Activated gamma-delta T cell treated with anti-CD3 and anti-CD28 coated beads, Interleukin-2, amount 50 U/mL, for 16 hours (primary cell): ENCODE data around the gene MAGI1.
"Not testable (repeated sequence)": the region's sequence is repeated elsewhere in the genome, so short reads cannot be mapped to it uniquely, and the experiment has no call there.

Source experiments
- DNase-seq: peaks from one replicate; pipeline ENCODE4 v3.0.0-alpha.2; 2020; ENCODE audit warnings: low read depth

MAGI1 gene

DNA sequence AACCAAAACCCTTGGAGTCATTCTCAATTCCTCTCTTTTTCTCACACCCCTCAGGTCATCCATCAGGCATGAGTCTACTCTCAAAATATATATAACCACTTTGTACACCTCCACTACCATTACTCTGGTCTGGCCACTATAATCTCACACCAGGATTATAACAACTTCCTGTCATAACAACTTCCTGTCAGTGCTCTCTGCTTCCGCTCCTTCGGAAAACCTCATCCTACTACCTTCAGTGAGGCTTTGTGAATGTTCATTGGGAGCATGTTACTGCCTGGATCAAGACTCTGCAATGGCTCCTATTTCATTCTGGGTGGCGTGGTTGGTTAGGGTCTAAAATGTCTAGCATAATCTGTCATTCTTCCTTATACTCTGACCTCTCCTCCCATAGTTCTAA is 447.4 kb downstream of the MAGI1 start:
- DNase-seq, result no peak

DNA sequence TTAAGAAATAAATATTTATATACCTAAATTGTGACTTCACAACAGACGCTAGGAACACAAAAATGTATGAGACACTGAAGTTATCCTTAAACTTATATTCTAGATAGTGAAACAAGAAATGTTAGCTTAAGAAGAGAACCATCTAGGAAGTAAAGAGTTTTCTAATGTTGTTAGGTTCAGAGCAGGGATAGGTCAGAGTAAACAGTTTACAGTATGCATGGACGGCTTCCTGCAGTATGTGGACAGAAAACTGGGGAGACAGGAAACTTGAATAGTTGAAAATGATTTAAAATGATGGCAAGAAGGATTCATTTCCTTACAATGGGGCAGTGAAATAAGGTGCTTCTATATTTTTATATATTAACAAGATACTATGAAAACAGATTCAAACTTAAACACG is 449.8 kb downstream of the MAGI1 start:
- DNase-seq, result no peak

DNA sequence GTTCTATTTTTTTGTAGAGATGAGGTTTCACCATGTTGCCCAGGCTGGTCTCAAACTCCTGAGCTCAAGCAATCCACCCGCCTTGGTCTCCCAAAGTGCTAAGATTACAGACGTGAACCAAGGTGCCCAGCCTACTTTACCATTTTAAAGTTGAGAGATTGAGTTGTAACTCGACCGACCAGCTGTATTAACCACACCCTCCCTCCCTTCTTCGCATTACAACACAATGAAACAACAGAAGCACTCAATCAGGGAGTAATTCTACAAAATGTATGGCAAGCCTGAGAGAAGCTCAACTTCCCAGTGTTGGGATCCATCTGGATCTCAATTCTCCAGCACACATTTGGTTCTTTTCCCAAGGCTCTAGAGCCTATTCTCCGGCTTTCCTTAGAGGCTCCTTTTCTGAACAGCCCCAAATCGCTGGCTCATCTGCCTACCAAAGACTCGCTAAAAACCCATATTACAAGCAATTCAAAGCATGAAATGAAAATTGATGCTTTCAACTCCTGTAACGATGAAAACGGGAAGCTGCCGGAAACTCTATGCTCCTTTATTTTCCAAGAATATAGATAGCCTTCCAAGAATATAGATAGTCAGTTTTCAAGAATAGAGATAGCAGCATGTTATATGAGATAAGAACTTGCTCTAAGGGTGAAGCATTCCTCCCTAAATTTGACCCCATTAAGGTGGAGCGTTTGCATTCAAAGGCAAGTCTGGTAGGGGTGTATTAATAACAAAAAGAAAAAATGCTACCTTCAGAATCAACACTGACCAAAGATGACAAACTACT is 450.9 kb downstream of the MAGI1 start:
- no peak for DNase-seq

DNA sequence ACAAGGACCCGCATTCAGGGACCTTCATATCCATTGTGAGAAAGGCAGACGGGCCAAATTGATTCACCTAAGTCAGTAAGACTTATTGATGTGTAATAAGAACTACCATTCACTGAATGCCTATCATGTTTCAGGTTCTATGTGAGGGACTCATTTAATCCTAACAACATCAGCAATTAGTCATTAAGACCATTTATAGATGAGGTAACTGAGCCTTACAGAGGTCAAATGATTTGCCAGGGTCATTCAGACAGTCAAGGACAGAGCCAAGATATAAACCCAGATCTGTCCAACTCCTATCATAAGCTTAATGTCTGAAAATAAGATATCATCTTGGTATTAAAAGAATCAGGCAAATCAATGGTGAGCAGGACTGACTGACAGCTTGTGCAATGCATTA is 453.8 kb downstream of the MAGI1 start:
- no peak for DNase-seq

DNA sequence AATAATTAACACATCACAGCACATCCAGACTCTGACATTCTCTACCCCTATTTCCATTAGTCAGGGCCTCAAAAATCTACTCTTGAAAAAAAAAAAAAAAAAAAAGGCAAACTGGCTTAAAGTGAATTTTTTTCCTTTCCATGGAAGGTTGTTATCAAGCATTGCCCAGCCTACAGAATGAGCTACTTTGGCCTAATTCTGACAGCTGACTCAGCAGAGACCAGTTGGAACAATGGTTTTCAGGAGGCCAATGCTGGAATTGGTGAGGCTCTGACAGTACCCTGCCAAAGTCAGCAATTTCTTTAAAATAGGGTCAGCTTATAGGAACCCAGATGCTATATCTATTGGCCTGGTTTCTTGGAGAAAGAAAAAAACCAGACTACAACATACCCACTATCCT is 454.7 kb downstream of the MAGI1 start:
- DNase-seq, result no peak

DNA sequence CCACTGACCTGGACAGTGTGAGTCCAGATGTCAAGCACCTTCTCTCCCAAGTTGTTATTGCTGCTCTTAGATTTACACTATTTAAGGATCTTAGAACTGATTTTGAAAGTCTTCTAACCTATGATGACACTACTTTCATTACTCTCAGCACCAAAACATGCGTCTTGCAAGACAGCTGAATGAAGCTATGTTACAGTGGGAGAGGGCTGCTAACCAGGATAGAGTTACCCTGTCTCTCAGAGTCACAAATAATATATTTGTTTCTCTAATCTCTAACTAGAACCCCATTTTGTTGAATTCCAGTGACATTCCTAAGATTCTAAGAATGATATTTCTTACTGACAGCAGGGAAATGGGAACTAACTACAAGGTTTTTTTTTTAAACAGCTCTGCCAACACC is 455.5 kb downstream of the MAGI1 start:
- DNase-seq, result no peak

DNA sequence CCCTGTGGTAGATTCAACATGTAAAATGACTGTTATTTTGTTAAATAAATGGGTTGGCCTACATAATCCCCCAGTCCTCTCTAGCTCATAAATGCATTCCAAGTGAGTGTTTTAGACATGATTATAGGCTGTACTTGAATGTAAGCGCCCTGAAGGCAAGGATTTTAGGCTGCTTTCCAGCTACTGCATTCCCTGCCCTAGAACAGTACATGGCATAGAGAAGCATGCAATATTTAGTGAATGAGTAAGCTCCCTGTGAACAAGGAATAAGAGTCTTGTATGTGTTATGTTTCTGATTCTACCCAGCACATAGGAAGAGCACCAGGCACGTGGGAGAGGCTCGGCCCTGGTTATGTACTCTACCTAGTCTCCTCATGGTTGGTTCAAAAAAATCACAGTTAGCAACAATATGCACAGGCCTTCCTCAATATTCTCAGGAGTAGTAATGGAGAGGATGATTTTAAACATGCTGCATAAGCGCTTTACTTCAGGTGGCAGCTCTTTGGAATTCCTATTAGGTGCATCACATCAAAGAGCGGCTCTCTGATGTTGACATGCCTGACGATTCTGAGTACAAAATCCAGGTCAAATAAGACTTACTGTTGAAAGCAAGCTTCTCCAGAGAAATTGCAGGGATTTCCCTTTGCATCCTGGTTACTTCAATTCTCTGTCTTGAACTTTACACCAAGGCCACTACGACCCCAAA is 456.6 kb downstream of the MAGI1 start:
- no peak for DNase-seq

DNA sequence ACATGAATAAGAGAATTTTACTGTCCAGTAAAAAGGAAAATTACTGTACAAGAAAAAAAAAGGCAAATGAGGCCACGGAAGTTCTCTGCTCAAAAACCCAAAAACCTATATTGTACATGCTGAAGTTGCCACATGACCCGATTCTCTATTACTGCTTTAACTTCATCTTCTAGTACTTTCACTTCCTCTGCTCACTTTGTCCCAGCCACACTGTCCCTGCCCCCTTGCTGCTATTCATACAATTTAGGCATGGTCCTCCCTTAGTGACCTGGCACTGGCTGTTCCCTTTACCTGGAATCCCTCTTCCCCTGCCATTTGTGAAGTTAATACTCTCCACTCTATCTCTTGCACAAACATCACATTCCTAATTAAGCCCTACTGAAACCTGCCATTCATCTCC is 457.4 kb downstream of the MAGI1 start:
- DNase-seq, result no peak

DNA sequence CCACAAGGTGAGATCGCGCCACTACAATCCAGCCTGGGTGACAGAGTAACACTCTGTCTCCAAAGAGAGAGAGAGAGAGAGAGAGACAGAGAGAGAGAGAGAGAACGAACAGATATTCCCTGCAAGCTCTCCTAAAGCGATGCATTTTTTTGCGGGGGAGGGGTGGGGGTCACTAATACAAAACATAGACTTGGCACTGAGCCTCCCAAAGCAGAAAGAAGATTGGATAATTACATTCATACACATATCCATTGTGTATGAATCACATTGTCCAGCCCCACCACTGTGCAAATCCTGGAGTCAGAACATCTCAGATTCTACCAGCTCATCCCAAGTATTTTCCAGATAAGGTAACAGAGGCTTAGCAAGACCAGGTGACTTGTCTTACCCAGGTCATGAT is 459.9 kb downstream of the MAGI1 start:
- DNase-seq, result no peak

DNA sequence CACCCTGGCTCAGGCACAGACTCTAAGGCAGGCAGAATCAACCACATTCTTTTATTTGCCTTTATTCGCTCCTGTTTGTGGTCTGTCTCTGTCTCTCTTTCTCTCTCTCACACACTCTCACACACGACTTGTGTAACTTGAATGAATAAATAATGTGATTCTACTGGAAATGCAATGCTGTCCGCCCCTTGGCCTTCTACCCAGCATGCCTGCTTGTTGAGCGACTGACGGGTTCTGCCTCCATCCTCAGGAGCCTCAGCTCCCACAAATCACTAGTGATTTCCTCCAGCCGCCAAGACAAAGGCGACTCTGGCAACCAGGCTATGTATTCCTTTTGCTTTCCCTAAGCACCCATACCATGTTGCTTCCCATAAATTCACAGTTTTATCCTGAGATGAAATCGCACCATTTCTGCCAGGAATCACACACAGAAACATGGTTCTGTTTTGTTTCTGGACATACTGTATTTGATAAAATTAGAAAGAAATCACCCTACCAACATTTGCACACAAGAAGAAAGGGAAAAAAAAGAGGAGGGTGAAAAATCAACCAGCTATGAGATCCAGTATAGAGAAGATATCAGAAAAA is 460.8 kb downstream of the MAGI1 start:
- no peak for DNase-seq

DNA sequence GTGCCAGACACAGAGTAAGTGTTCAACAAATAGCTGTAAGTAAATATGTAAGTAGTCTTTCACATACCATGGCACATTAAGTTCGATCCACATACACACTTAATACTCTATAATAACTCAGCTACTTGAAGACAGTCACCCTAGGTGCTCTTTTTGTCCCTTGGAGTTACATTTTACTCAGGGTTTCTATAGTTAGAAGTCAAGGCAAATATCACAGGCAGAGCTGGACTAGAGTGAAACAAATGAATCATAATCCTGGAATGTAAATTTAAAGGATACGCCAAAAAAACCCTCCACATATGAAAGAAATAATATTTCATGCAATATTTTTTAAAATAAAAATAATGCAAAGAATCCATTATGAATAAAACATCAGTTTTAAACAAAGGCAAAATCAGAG is 461.8 kb downstream of the MAGI1 start:
- no peak for DNase-seq

DNA sequence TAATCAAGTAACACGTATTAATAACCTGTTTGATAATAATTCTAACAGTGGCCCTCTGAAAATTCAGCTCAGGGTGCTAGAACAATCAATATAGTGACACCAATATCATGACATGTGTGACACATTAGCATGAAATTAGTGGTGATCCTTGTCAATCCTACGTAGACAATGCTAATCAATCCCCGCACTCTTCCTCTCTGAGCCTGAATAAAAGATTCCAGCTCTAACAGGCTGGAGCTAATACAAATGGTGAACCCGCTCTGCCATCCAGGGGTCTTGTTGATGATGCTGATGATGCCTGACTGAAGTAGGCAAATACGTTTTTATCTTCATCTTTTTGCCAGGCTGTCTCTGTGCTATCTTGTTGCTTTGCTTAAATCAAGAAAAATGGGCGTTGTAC is 462.5 kb downstream of the MAGI1 start:
- DNase-seq, result no peak

DNA sequence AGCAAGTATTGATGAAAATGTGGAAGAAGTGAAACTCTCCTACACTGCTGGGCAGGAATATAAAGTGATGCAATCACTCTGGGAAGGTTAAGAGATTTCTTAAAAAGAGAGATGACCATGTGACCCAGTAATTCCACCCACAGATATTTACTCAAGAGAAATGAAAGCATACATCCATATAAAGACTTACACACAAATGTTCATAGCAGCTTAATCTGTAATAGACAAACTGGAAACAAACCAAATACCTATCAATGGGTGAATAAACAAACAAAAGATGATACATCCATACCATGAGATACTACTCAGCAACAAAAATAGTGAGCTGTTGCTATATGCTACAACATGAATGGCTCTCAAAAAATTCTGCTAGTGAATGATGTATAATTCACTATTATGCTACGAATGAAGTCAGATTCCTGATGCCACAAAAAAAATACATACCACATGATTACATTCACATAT is 463.3 kb downstream of the MAGI1 start:
- no peak for DNase-seq

DNA sequence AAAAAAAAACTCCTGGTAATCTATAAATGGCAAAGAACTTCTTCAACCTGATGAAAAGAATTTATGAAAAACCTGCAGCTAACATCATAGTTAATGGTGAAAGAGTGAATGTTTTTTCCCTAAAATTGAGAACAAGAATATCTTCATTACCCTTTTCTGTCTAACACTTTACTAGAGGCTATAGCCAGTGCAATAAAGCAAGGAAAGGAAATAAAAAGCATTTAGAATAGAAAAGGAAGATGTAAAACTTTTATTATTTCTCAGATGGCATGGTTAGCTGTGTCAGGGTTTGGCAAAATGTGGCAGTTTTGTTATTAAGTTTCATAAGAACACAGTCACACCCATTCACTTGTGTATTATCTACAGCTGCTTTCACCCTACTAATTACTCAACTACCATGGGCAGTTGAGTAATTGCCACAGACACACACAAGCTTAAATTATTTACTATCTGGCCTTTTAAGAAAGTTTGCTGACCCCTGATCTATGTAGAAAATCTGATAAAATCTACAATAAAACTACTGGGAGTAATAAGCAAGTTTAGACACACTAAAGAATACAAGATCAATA is 465.1 kb downstream of the MAGI1 start:
- DNase-seq, result no peak

DNA sequence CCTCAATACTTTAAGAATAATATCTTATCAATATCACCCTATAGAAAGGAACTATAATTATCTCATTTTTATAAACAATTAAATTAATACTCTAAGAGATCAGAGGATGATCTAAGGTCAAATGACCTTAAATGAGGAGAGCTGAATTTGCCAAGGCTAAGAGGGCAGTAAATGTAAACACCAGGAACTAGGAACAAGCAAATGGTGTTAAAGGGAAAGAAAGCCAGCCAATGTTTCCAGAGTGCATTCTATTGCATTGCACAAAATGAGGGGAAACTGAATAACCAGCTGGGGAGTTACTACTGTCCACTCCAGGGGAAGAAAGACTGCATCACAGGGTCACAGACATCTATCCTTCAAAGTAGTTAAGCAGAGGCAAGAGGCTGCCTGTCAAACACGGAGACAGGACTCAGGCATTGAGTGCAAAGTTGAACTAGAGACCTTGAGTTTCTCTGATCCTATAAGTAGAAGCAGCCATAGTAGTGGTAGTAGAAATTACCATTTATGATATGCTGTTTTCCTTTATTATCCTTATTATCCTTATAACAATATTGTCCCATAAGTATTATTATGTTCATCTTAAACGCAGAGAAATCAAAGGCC is 466.4 kb downstream of the MAGI1 start:
- DNase-seq, result no peak

DNA sequence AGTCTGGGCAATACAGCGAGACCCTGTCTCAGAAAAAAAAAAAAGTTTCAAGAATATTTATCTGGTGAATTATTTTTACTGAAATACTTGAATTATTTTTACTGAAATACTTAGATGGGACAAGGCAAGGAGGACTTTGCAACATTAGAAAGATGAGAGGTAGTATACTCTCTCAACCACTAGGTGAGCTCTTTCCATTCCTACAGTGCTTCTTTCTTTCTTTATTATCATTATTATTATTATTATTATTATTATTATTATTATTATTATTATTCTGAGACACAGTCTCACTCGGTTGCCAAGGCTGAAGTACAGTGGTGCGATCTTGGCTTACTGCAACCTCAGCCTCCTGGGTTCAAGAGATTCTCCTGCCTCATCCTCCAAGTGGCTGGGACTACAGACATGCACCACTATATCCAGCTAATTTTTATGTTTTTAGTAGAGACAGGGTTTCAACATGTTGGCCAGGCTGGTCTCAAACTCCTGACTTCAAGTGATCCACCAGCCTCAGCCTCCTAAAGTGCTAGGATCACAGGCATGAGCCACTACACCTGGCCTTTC is 468.8 kb downstream of the MAGI1 start:
- DNase-seq, result no peak

DNA sequence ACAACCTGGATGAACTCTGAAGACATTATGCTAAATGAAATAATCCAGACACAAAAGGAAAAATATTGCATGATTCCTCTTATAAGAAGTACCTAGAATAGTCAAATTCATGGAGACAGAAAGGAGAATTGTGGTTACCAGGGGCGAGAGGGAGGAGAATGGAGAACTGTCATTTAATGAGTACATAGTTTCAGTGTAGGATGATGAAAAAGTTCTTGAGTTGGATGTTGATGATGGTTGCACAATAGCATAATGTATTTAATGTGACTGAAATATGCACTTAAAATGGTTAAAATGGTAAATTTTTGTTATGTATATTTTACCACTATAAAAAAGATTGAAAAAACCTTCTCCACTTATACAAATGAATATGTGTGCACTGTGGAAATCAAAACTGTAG is 469.6 kb downstream of the MAGI1 start:
- no peak for DNase-seq

DNA sequence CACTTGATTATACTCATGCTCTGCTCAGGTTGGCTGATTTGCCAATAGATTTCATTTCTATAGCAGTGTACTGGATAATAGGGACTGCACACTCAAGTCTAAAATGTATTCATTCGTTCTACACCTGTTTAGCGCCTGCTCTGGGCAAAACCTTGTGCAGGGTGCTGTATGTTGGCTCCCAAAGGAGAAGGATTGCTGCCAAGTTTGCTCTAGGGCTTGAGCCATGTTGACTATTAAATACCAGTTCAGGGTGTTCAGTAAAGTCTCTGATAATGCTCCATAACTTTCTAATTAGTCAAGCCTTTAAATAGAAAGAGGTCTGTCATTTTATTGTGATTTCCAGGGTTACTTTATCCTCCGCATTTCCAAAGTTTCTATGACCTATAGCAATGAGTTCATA is 470.2 kb downstream of the MAGI1 start:
- no peak for DNase-seq

DNA sequence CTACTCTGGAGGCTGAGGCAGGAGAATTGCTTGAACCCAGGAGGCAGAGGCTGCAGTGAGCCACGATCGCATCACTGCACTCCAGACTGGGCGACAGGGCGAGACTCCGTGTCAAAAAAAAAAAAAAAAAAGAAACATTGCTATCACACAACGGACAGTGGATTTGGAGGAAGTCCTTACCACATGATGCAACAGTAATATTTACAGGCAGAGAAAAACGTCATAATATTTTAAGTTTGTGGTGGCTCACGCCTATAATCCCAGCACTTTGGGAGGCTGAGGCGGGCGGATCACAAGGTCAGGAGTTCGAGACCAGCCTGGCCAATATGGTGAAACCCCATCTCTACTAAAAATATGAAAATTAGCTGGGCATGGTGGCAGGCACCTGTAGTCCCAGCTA is 473.0 kb downstream of the MAGI1 start:
- DNase-seq, result not testable (repeated sequence)

DNA sequence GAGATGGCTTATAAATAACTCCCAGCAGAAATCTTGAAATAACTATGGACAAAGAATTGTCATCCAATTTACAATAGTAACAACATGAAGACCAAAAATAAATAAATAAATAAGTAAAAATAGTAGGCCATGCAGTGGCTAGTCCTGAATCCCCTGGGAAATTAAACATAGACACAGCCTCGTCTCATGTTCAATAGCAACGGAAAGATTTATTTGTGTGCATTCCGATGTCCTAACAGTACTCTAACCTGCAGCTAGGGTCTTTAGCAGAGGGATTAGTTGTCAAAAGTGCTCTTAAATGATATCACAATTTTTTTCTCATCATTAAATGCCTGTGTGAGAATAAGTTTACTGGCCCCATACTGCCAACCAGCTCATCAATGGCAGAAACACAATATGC is 474.2 kb downstream of the MAGI1 start:
- DNase-seq, result no peak

DNA sequence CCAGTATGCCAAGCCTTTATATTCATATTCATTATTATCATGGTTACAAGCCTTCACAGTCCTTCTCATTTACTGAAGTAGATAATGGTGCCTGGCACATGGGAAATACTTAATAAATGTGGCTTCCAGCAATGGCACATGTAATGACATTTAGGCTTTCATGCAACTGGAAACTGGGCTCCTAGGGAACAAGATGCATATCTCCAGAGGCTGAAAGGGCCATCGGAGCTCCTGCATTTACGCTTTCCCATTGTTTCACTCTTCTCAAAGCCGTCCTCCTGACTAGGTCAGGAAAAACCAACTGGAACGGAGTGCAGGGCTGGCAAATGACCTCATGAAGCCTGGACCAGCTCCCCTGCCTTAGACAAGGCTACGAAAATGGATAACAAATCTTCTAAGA is 474.9 kb downstream of the MAGI1 start:
- no peak for DNase-seq

DNA sequence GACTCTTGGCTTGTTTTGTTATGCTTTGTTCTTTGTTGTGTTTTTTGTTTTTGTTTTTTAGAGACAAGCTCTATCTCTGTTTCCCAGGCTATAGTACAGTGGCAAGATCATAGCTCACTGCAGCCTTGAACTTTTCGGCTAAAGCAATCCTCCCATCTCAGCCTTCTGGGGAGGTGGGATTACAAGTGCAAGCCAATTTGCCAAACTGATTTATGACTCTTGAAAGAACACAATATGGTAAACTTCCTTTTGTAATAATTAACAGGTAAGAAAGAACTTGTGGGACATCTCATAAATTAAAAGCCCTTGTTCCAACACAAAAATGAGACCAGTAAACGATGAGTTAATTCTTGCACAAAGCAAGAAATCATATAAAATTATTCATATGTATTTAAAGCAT is 476.3 kb downstream of the MAGI1 start:
- DNase-seq, result no peak
